T-helper 9 cell (primary cell): Measurements from ENCODE around the gene XXYLT1.
"Not testable (repeated sequence)": the region's sequence is repeated elsewhere in the genome, so short reads cannot be mapped to it uniquely, and the experiment has no call there.

ENCODE experiments used
- DNase-seq: peaks from one replicate; pipeline ENCODE4 v3.0.0-alpha.2; 2020

Gene XXYLT1

GRCh38 chr3:195224980-195225580, 45.9 kb downstream of the XXYLT1 start:
- DNase-seq = no peak

GRCh38 chr3:195224156-195224979, 46.6 kb downstream of the XXYLT1 start:
- DNase-seq = no peak

GRCh38 chr3:195221876-195222617, 48.9 kb downstream of the XXYLT1 start:
- no peak for DNase-seq

- DNase-seq = no peak
Observed at GRCh38 chr3:195221015-195221853, 49.7 kb downstream of the XXYLT1 start.

- DNase-seq = no peak
Observed at GRCh38 chr3:195219351-195220230, 51.4 kb downstream of the XXYLT1 start.

GRCh38 chr3:195218331-195218730, 52.6 kb downstream of the XXYLT1 start:
- DNase-seq = not testable (repeated sequence)

GRCh38 chr3:195215576-195215975, 55.4 kb downstream of the XXYLT1 start:
- not testable (repeated sequence) for DNase-seq

GRCh38 chr3:195214381-195214780, 56.6 kb downstream of the XXYLT1 start:
- DNase-seq = no peak

- DNase-seq = no peak
Observed at GRCh38 chr3:195213639-195214315, 57.2 kb downstream of the XXYLT1 start.

GRCh38 chr3:195212749-195213375, 58.1 kb downstream of the XXYLT1 start:
- no peak for DNase-seq

- DNase-seq = no peak
Observed at GRCh38 chr3:195212033-195212748, 58.8 kb downstream of the XXYLT1 start.

GRCh38 chr3:195210266-195210973, 60.5 kb downstream of the XXYLT1 start:
- no peak for DNase-seq

GRCh38 chr3:195209847-195210265, 61.1 kb downstream of the XXYLT1 start:
- DNase-seq = no peak

- DNase-seq = no peak
Observed at GRCh38 chr3:195209083-195209846, 61.7 kb downstream of the XXYLT1 start.

- no peak for DNase-seq
Observed at GRCh38 chr3:195208631-195209030, 62.3 kb downstream of the XXYLT1 start.

- DNase-seq = no peak
Observed at GRCh38 chr3:195208183-195208582, 62.8 kb downstream of the XXYLT1 start.

GRCh38 chr3:195207731-195208130, 63.2 kb downstream of the XXYLT1 start:
- DNase-seq = no peak

- no peak for DNase-seq
Observed at GRCh38 chr3:195207056-195207455, 63.9 kb downstream of the XXYLT1 start.
